Aorta (tissue), 5 donors: ENCODE data around the gene RNASET2. TPM values are rescaled to one million over a fixed set of nuclear protein-coding genes. Genes with fewer than 3 reads are reported as not detected.
A peak's percentile ranks its signal among the peaks of the same experiment; 100 is the strongest.

Experiments
- ATAC-seq: fragments of 200-7000 bp; cut with Tn5 transposase; one replicate; pipeline ENCODE4 v1.9.1; 2022; ENCODE audit warnings: moderate library complexity; ENCODE audit not compliant: low FRiP score
- DNase-seq, 2 donors: peaks; one replicate each; pipeline ENCODE4 v3.0.0-alpha.2; 2020
- H3K27ac ChIP-seq, 2 donors: one replicate each; pipeline ENCODE4 v1.5.1; 2013; ENCODE audit warnings: low read length in 2 of 2, mild to moderate bottlenecking in 2 of 2, moderate library complexity in 2 of 2, control low read depth in 1 of 2, inconsistent platforms in 1 of 2, low read depth in 1 of 2
- H3K27me3 ChIP-seq, 2 donors: one replicate each; pipeline ENCODE4 v1.6.1; 2013; ENCODE audit warnings: control low read depth in 1 of 2, low read length in 1 of 2, mild to moderate bottlenecking in 1 of 2, moderate library complexity in 1 of 2; ENCODE audit not compliant: insufficient read depth in 2 of 2, control insufficient read depth in 1 of 2
- H3K36me3 ChIP-seq, 2 donors: one replicate each; pipeline ENCODE4 v1.6.1; 2013; ENCODE audit warnings: control low read depth in 1 of 2, low read length in 1 of 2, mild to moderate bottlenecking in 1 of 2; ENCODE audit not compliant: insufficient read depth in 2 of 2, control insufficient read depth in 1 of 2
- H3K4me1 ChIP-seq, 2 donors: one replicate each; pipeline ENCODE4 v1.6.1; 2013; ENCODE audit warnings: low read length in 2 of 2, control low read depth in 1 of 2, mild to moderate bottlenecking in 1 of 2, moderate library complexity in 1 of 2; ENCODE audit not compliant: insufficient read depth in 2 of 2, control insufficient read depth in 1 of 2
- H3K4me3 ChIP-seq, 2 donors: one replicate each; pipeline ENCODE4 v1.5.1; 2013; ENCODE audit warnings: low read length in 2 of 2, control low read depth in 1 of 2, mild to moderate bottlenecking in 1 of 2
- H3K9me3 ChIP-seq: one replicate; pipeline ENCODE4 v1.6.1; 2013; ENCODE audit warnings: mild to moderate bottlenecking, low read length; ENCODE audit not compliant: control insufficient read depth
- WGBS, 2 donors: extraction: QIAGEN DNeasy Blood & Tissue Kit; methylation state at CpG; one replicate each; pipeline ENCODE4 v1.1.7; 2013; 5-methylcytosine and 5-hydroxymethylcytosine counted together
- intact Hi-C, 2 donors: fragments of 100-400 bp; cut with DNase I; formaldehyde crosslinking; loops; one replicate each; pipeline versions ENCODE4 v1.14.2 to v1.15.0; 2022
- polyA plus RNA-seq, 2 donors: library from polyadenylated mRNA; stranded (reverse); fragments of 200-250 nt; gene quantifications; one replicate each; pipeline ENCODE4 v1.2.3, GENCODE V29; 2013
- total RNA-seq, 2 donors: library from RNA; stranded (reverse); fragmentation: NEBNext Ultra II Directional; extraction: Animal tissue kit (Norgen Biotek cat#: 25700); gene quantifications; one replicate each; pipeline ENCODE4 v1.2.1, GENCODE V29; 2021
- donor health status: healthy with polysubstance abuse.
- donor health status: Bipolar disorder and iron deficiency.
- donor health status: DM: no; HTN: no; CAD: no.
- donor health status: DM: no; HTN: no; CAD: no.
- donor health status: DM: yes; HTN: yes; CAD: no.

Gene RNASET2
- total and polyA plus RNA-seq, 4 donors, result 23.3 to 64.8 (median 34.4) TPM

GRCh38 chr6:166958926-166959861, 2.8 kb upstream of the RNASET2 start:
- intact Hi-C loops, result loop anchor here (10.0 kb wide), 2 partner anchors 174 to 184 kb away; no protein-coding TSS in a partner anchor
- H3K4me3 ChIP-seq, result no peak overlapping the region
- 86 to 88% methylated on average over 13 of the region's 13 CpGs for WGBS, 2 donors
- peaks cover 0 to 1% of the 10 kb centered on the region in 2 donors for H3K4me1 ChIP-seq
- no peak for DNase-seq
- H3K27me3 ChIP-seq, result no peaks in the 10 kb centered on the region
- H3K9me3 ChIP-seq, result no peaks in the 10 kb centered on the region
- H3K27ac ChIP-seq, result no peak overlapping the region
- ATAC-seq, result no peak
- H3K36me3 ChIP-seq, result no peaks in the 10 kb centered on the region

- DNase-seq (no peak), ATAC-seq (no peak)
- no peaks in the 10 kb centered on the region for H3K27me3 ChIP-seq
- H3K4me3 ChIP-seq, result no peak overlapping the region
- 96 to 97% methylated on average over 5 of the region's 5 CpGs for WGBS, 2 donors
- H3K36me3 ChIP-seq, result no peaks in the 10 kb centered on the region
- intact Hi-C loops, result loop anchor here (2.0 to 10.0 kb wide), 3 partner anchors 41 to 183 kb away; partner anchors contain the start of gene CEP43 (in 1 of the 2)
- H3K4me1 ChIP-seq, result peaks cover 0 to 1% of the 10 kb centered on the region in 2 donors
- no peaks in the 10 kb centered on the region for H3K9me3 ChIP-seq
- no peak overlapping the region for H3K27ac ChIP-seq
These were observed 1.4 kb upstream of the RNASET2 start for GRCh38 chr6:166957805-166958076.

DNA sequence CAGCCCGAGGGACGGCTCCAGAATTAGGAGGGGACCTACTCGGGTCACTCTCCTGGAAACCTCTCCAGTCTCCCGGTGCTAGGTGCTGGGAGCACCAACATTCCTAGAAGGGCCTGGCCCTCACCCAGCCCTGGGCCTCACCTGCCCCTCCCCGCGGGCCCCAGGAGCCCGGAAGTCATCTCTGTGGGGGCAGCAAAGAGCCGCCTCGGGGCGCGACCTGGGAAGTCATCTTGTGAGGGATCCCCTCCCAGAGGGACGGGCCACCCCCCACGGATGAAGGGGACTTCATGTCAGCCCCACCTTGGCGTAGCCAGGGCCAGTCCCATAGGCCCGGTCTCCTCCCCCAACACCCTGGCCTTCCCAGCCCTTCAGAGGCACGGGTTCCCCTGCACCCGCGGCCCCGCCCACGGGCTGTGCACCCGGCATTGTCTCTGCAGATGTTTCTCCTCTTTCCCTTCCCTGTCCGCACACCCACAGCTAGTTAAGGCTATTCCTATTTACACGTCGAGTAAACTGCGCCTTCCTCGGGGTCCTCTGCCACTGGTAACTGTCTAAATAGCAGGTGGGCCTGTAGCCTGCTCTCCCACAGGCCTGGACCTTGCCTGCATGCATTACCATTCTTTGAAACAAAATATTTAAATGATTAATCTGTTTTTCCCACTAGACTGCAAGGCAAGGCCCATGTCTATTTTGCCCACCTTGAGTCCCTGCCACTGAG, 896 bp upstream of the RNASET2 start:
- no peaks in the 10 kb centered on the region for H3K27me3 ChIP-seq
- H3K4me3 ChIP-seq, result peak overlapping the region; percentile 70 to 83
- no peak overlapping the region for H3K27ac ChIP-seq
- H3K4me1 ChIP-seq, result peaks cover 0 to 1% of the 10 kb centered on the region in 2 donors
- ATAC-seq, result peak; percentile 69
- 21 to 23% methylated on average over 21 to 26 of the region's 26 CpGs for WGBS, 2 donors
- H3K36me3 ChIP-seq, result no peaks in the 10 kb centered on the region
- intact Hi-C loops, result loop anchor here (2.0 to 10.0 kb wide), 3 partner anchors 42 to 182 kb away; partner anchors contain the start of gene CEP43 (in 1 of the 2)
- H3K9me3 ChIP-seq, result no peaks in the 10 kb centered on the region
- DNase-seq, result peak in 1 of 2 donors; percentile 85

- WGBS, 2 donors, result 0 to 1% methylated on average over 44 to 54 of the region's 54 CpGs
- Histone ChIP-seq H3K27me3 (no peaks in the 10 kb centered on the region), H3K4me3 (peak overlapping the region; percentile 64 to 70), H3K4me1 (peaks cover 0 to 1% of the 10 kb centered on the region in 2 donors), H3K36me3 (no peaks in the 10 kb centered on the region), H3K27ac (no peak overlapping the region), H3K9me3 (no peaks in the 10 kb centered on the region)
- ATAC-seq (peak; percentile 64), DNase-seq (no peak)
- intact Hi-C loops, result loop anchor here (1.0 to 10.0 kb wide), 4 partner anchors 41 to 181 kb away; partner anchors contain the start of gene CEP43 (in 1 of the 2)
These were observed 396 bp downstream of the RNASET2 start for GRCh38 chr6:166955865-166956443.

DNA sequence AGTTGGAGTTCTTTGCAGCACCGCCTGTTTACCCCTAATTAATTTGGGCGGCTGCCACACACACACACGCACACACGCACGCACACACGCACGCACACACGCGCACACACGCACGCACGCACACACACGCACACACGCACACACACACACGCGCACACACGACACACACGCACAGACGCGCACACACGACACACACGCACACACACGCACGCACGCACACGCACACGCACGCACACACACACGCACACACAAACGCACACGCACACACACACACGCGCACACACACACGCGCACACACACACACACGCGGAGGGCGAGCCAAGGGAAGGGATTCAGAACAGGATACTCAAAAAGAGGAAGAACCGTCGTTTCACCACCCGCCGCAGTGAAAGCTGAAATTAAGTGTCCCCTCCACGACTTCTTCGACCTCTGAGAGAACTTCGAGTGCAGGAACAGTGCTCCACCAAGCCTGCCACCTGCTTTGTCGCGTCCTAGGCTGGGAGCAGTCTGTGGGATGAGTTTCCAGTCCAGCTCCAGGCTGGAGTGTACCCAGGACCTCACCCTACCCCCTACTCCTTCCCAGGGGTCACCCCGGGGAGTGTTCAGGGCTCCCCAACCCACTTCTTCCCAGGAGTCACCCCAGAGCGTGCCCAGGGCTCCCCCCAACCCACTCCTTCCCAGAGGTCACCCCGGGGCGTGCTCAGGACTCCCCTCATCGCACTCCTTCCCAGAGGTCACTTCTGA, 1.1 kb downstream of the RNASET2 start:
- H3K4me1 ChIP-seq, result peaks cover 0 to 1% of the 10 kb centered on the region in 2 donors
- 47 to 73% methylated on average over 26 to 52 of the region's 52 CpGs for WGBS, 2 donors
- peak in 1 of 2 donors; percentile 77 for DNase-seq
- H3K27me3 ChIP-seq, result no peaks in the 10 kb centered on the region
- H3K4me3 ChIP-seq, result peak overlapping the region; percentile 64 to 70
- no peaks in the 10 kb centered on the region for H3K9me3 ChIP-seq
- no peaks in the 10 kb centered on the region for H3K36me3 ChIP-seq
- H3K27ac ChIP-seq, result no peak overlapping the region
- intact Hi-C loops, result loop anchor here (10.0 kb wide), 2 partner anchors 170 to 180 kb away; no protein-coding TSS in a partner anchor
- no peak for ATAC-seq

GRCh38 chr6:166954118-166954713, 2.1 kb downstream of the RNASET2 start:
- H3K36me3 ChIP-seq, result no peaks in the 10 kb centered on the region
- WGBS, 2 donors, result 85 to 90% methylated on average over 6 of the region's 6 CpGs

DNA sequence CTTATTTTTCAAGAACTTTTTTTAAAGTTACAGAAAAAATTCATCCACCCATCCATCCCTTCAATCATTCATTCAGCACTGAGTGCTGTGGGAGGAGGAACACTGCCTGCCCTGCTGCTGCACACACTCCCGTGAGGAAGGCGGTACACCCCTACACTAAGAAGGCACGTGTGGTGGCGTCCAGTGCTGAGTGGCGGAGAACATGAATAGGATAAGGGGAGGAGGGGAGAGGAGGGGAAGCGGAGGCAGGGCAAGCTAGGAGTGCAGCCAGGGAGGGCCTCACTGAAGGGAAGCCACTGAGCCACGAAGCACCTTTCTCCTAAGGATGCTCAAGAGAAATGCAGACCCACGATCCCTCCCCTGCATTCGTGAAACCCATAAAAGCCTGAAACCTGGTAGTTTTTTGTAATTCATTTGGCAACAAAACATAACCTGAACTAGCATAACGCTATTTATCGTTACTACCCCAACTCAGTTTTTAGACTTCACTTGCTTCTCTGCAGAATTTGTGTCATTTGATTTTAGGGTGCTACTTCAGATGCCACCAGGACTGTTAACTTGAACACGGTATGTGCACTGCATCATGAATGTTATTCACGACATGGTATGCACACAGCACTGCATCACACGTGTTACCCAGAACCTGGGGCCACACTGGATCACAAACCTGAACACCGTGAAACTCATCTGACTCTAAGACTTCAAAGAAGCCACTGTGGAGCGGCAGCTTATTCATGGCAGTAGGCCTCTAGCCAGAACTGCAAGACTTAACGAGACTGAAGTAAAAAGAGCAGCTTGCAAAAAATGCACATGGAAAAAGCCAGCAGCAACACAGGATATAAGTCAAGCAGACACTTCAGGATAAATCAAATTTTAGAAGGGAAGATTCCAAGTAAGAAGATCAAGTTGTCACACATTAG, 3.5 kb downstream of the RNASET2 start:
- peaks cover 0 to 1% of the 10 kb centered on the region in 2 donors for H3K4me1 ChIP-seq
- H3K4me3 ChIP-seq, result no peak overlapping the region
- H3K36me3 ChIP-seq, result no peaks in the 10 kb centered on the region
- no peak for DNase-seq
- no peak for ATAC-seq
- WGBS, 2 donors, result 85 to 91% methylated on average over 17 of the region's 17 CpGs
- no peak overlapping the region for H3K27ac ChIP-seq
- no peaks in the 10 kb centered on the region for H3K27me3 ChIP-seq
- intact Hi-C loops, result loop anchor here (10.0 kb wide), 2 partner anchors 168 to 178 kb away; no protein-coding TSS in a partner anchor
- no peaks in the 10 kb centered on the region for H3K9me3 ChIP-seq

More at GRCh38 chr6:166954118-166954713, 2.1 kb downstream of the RNASET2 start:
- Histone ChIP-seq H3K4me1 (peaks cover 0 to 1% of the 10 kb centered on the region in 2 donors), H3K27ac (no peak overlapping the region), H3K9me3 (no peaks in the 10 kb centered on the region), H3K4me3 (no peak overlapping the region), H3K27me3 (no peaks in the 10 kb centered on the region)
- intact Hi-C loops, result loop anchor here (10.0 kb wide), 2 partner anchors 169 to 179 kb away; no protein-coding TSS in a partner anchor
- DNase-seq (no peak), ATAC-seq (no peak)
